ENCODE results near the gene MYO6.

DNA sequence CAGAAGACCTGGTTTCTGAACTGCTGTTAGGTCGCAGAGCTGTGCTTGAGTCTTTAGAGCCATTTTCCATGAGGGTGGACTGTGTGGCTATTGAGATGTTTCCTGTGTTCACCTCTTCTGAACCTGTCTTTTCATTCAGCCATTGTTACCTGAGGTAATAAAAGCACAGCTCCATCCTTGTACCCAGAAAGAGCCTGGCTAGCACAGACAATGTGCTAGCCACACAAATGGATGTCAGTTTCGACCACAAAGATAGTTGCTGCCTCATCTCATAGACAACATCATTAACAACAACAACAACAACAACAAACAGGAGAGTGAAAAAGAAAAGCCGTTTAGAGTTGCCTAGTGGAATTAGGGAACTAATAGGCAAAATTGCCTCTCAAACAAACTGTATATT, 114.7 kb downstream of the MYO6 start:
- TF ChIP-seq, protein P1, sequence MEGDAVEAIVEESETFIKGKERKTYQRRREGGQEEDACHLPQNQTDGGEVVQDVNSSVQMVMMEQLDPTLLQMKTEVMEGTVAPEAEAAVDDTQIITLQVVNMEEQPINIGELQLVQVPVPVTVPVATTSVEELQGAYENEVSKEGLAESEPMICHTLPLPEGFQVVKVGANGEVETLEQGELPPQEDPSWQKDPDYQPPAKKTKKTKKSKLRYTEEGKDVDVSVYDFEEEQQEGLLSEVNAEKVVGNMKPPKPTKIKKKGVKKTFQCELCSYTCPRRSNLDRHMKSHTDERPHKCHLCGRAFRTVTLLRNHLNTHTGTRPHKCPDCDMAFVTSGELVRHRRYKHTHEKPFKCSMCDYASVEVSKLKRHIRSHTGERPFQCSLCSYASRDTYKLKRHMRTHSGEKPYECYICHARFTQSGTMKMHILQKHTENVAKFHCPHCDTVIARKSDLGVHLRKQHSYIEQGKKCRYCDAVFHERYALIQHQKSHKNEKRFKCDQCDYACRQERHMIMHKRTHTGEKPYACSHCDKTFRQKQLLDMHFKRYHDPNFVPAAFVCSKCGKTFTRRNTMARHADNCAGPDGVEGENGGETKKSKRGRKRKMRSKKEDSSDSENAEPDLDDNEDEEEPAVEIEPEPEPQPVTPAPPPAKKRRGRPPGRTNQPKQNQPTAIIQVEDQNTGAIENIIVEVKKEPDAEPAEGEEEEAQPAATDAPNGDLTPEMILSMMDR (IDR thresholded peaks at IDR 0.05; ENCODE audit: borderline replicate concordance, extremely low read depth, low read length, poor library complexity, severe bottlenecking): no peak
- no peak for TF ChIP-seq EZH2 (IDR thresholded peaks at IDR 0.05; ENCODE audit: borderline replicate concordance, low read depth, low read length, severe bottlenecking)
